Measurements from ENCODE around the gene MDN1. TPM values are rescaled to one million over a fixed set of nuclear protein-coding genes. Genes with fewer than 3 reads are reported as not detected.
A peak's percentile ranks its signal among the peaks of the same experiment; 100 is the strongest.

The MDN1 gene
- total and polyA plus RNA-seq, 2 of the 4 experiments (the other 2 are of a cell fraction) = 7.7 to 26.7 TPM

- WGBS, 2 experiments (ENCODE audit: extremely low coverage in 2 of 2, insufficient read length in 1 of 2) = no CpG with 5 or more reads among the region's 11 CpGs
- in situ Hi-C loops (cut with MboI; ENCODE audit: low sequenced_read_pairs) = loop anchor here (25.0 kb wide), 1 partner anchor 623 kb away; no protein-coding TSS in a partner anchor
- POLR2A ChIA-PET (ENCODE audit: unreplicated experiment) = no interaction called here
These were observed 209.4 kb downstream of the MDN1 start for GRCh38 chr6:89610149-89610642.

More at GRCh38 chr6:89610149-89610642, 209.4 kb downstream of the MDN1 start:
- TF ChIP-seq CHD1 (IDR thresholded peaks at IDR 0.05; ENCODE audit: low read depth, low read length) (no peak), MXI1 (IDR thresholded peaks at IDR 0.05; ENCODE audit: borderline replicate concordance, low read depth, low read length) (no peak), USF2 (IDR thresholded peaks at IDR 0.05; ENCODE audit: low read depth, low read length) (no peak), SMC3 (IDR thresholded peaks at IDR 0.05; ENCODE audit: low read depth, low read length) (peak; percentile 58), RCOR1 (IDR thresholded peaks at IDR 0.05; ENCODE audit: insufficient replicate concordance, low read length) (no peak), ELK1 (IDR thresholded peaks at IDR 0.05; ENCODE audit: borderline replicate concordance, low read depth, low read length) (no peak), MAZ (IDR thresholded peaks at IDR 0.05; ENCODE audit: borderline replicate concordance, low read depth, low read length) (no peak), NFE2L2 (IDR thresholded peaks at IDR 0.05; ENCODE audit: low read depth, low read length) (no peak), CTCF (conservative IDR thresholded peaks at IDR 0.05; ENCODE audit: low read depth, low read length) (peak; percentile 59), BHLHE40 (IDR thresholded peaks at IDR 0.05; ENCODE audit: low read depth, low read length) (no peak), POLR2A (IDR thresholded peaks at IDR 0.05; ENCODE audit: low read depth, low read length) (no peak), RAD21 (IDR thresholded peaks at IDR 0.05; ENCODE audit: low read length) (peak; percentile 39), RFX5 (IDR thresholded peaks at IDR 0.05; ENCODE audit: low read depth, low read length) (no peak)
- no peak overlapping the region for H3K27ac ChIP-seq (ENCODE audit: insufficient read depth, low read length)
- H3K9me1 ChIP-seq (ENCODE audit: insufficient read depth, low read length) = no peaks in the 10 kb centered on the region
- H3K36me3 ChIP-seq (ENCODE audit: control insufficient read depth, insufficient read depth, low read length) = no peaks in the 10 kb centered on the region
- H3K79me1 ChIP-seq (ENCODE audit: low read depth in 1 of 2, low read length in 2 of 2) = no peaks in the 10 kb centered on the region
- peaks cover 2% of the 10 kb centered on the region; the same call in 1 of the 2 replicates for H3K27me3 ChIP-seq (ENCODE audit: control insufficient read depth, insufficient read depth, low read length)
- ATAC-seq (ENCODE audit: low read depth) (peak; percentile 70; the same call in 1 of the 2 replicates), DNase-seq (peak; percentile 12)
- intact Hi-C loops (cut with micrococcal nuclease) = loop anchor here (1.0 to 5.0 kb wide), 4 partner anchors 177 to 628 kb away; partner anchors contain the start of gene ANKRD6
- no peak overlapping the region for H2AFZ ChIP-seq (replicated peaks; ENCODE audit: low read length, poor library complexity)
- H3K4me3 ChIP-seq (ENCODE audit: insufficient read depth, low read depth, low read length) = no peak overlapping the region
- no peak overlapping the region for H4K91ac ChIP-seq (ENCODE audit: insufficient read depth, low read depth, low read length)
- H2BK20ac ChIP-seq (ENCODE audit: low read depth, low read length) = no peak overlapping the region
- no peak overlapping the region for H3K18ac ChIP-seq (ENCODE audit: low read depth, low read length)
- H2BK15ac ChIP-seq (ENCODE audit: low read depth, low read length) = no peak overlapping the region
- dilution Hi-C loops (cut with HindIII; ENCODE audit: low sequenced_read_pairs, unreplicated experiment) = no loop called here
- no peak overlapping the region for H4K5ac ChIP-seq (ENCODE audit: low read depth, low read length)
- H3K56ac ChIP-seq (ENCODE audit: extremely low read depth, insufficient read depth, low read length) = no peak overlapping the region
- no peak overlapping the region for H2BK120ac ChIP-seq (ENCODE audit: low read depth, low read length)
- H3K9me3 ChIP-seq (ENCODE audit: control insufficient read depth, insufficient read depth, low read length) = no peaks in the 10 kb centered on the region
- no peaks in the 10 kb centered on the region for H4K20me1 ChIP-seq (ENCODE audit: insufficient read depth, low read length)
- no peak overlapping the region for H3K4me2 ChIP-seq (ENCODE audit: low read depth, low read length)
- no peak overlapping the region for H2AK5ac ChIP-seq (ENCODE audit: low read depth, low read length)
- H3K23ac ChIP-seq (ENCODE audit: low read depth, low read length) = no peak overlapping the region
- H3K14ac ChIP-seq (replicated peaks; ENCODE audit: low read depth, low read length) = no peak overlapping the region
- no peak overlapping the region for H2AK9ac ChIP-seq (replicated peaks; ENCODE audit: low read depth, low read length, poor library complexity)
- no peak overlapping the region for H4K8ac ChIP-seq (ENCODE audit: low read depth in 2 of 2, low read length in 2 of 2)
- no peak overlapping the region for H3K4ac ChIP-seq (ENCODE audit: low read depth, low read length)
- no TSS peak for BruUV-seq (replicated peaks)
- H3K4me1 ChIP-seq (ENCODE audit: control insufficient read depth, insufficient read depth, low read length) = no peaks in the 10 kb centered on the region
- CTCF ChIA-PET = interaction anchor here (0.6 kb wide), 1 partner anchor 10 kb away, joined by 4 read pairs; no protein-coding TSS in a partner anchor
- no peak overlapping the region for H2BK5ac ChIP-seq (ENCODE audit: low read depth, low read length, poor library complexity, severe bottlenecking)
- H3K9ac ChIP-seq (ENCODE audit: low read depth, low read length) = no peak overlapping the region
